Fibroblast of mammary gland (primary cell): ENCODE data around the gene LRP1B.
A peak's percentile ranks its signal among the peaks of the same experiment; 100 is the strongest.

Source experiments
- DNase-seq: peaks from one replicate; pipeline ENCODE4 v3.0.0-alpha.2; 2010; ENCODE audit warnings: low read depth
- H3K4me3 ChIP-seq: 2 replicates; pipeline ENCODE4 v1.5.1; 2011; ENCODE audit warnings: low read depth, mild to moderate bottlenecking, low read length, moderate library complexity; ENCODE audit not compliant: control insufficient read depth
- TF ChIP-seq, protein P1 (sequence below): conservative IDR thresholded peaks from 2 replicates; pipeline ENCODE4 v1.5.1; 2011; ENCODE audit warnings: low read depth, low read length, inconsistent platforms; ENCODE audit not compliant: control insufficient read depth, insufficient read depth

LRP1B gene

DNA sequence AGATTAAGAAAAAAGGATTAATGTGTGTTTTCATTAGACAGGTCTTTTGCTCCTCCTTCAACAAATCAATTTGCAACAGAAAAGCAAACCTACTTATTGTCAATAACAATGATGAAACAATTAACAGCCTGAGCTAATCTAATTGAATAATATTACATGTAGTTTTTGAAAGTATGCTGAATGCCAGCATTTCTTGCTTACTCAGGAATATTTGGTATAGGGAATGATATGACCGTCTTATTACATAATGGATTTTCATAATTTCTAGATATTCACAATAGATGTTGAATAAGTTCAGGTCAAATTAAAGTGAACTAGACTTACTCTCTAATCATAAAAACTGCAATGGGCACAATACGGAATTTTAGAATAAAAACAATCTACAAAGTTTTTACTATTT lies 1856.9 kb downstream of the LRP1B start:
- DNase-seq, result no peak
- no peak overlapping the region for H3K4me3 ChIP-seq
- TF ChIP-seq, protein P1, sequence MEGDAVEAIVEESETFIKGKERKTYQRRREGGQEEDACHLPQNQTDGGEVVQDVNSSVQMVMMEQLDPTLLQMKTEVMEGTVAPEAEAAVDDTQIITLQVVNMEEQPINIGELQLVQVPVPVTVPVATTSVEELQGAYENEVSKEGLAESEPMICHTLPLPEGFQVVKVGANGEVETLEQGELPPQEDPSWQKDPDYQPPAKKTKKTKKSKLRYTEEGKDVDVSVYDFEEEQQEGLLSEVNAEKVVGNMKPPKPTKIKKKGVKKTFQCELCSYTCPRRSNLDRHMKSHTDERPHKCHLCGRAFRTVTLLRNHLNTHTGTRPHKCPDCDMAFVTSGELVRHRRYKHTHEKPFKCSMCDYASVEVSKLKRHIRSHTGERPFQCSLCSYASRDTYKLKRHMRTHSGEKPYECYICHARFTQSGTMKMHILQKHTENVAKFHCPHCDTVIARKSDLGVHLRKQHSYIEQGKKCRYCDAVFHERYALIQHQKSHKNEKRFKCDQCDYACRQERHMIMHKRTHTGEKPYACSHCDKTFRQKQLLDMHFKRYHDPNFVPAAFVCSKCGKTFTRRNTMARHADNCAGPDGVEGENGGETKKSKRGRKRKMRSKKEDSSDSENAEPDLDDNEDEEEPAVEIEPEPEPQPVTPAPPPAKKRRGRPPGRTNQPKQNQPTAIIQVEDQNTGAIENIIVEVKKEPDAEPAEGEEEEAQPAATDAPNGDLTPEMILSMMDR, result no peak

DNA sequence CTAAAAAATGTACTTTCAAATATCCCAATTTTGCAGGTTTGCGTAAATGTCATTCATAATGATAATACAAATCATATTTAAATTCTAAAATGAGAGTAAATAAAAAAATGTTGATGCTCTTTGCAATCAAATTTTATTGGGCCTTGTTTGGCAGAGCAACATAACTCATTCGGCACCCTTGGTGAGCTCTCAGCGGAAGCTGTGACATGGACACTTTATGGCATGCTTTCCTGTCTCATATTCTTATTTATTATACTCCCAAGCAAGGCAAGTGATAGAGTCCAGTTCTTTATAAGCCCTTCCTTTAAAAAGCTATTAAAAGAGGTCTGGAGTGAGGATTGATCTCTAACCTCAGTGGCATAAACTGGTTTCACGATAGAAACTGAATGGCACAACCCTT lies 1857.4 kb downstream of the LRP1B start:
- TF ChIP-seq, protein P1, result no peak
- no peak for DNase-seq
- no peak overlapping the region for H3K4me3 ChIP-seq

DNA sequence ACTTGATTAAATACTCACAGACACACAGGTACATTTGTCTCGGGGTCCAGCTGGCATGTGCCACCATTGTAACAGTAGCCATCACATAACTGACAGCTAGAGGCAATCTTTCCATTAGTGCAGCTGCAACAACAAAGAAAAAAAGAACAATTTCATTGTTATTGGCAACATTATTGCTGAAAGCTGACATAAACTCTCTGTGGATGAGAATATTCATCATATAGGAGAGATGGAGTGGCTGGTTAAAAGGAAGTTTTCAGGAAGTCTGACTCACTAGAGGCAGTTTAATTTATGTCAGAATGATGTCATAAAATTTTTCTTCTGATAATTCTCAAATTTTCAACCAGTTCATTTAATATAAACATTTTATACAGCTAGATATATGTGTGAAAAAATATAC lies 1860.6 kb downstream of the LRP1B start:
- TF ChIP-seq, protein P1, result no peak
- no peak for DNase-seq

DNA sequence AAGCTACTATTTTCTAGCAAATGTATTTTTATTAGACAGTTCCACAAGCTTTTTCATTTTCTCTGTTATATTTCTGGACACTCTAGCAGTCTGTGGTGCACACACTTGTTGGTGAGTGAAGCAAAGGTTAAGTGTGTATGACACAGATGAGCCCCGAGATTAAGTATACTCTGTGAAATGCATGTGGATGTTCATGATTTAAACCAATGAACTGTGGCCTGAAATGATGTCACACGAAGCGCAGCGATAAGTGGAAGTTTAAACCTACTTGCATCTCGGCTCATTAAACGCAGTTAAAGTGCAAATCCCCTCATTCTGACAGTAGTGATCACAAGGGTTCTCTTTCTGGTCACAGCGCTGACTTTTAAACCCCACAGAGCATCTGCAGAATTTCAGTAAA lies 1861.8 kb downstream of the LRP1B start:
- TF ChIP-seq, protein P1, result no peak
- no peak for DNase-seq
- no peak overlapping the region for H3K4me3 ChIP-seq

More for the DNA sequence above, 1860.6 kb downstream of the LRP1B start:
- no peak overlapping the region for H3K4me3 ChIP-seq

DNA sequence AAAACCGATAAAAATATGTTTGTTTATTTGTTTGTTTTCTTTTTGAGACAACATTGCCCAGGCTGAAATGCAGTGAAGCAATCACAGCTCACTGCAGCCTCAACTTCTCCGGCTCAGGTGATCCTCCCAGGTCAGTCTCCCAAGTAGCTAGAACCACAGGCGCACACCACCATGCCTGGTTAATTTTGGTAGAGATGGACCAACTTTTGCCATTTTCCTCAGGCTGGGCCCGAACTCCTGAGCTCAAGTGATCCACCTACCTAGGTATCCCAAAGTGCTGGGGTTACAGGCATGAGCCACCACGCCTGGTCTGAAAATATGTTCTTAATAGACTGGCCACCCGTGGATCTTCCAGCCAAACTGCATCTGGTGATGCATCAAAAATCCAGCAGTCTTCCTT lies 1867.9 kb downstream of the LRP1B start:
- H3K4me3 ChIP-seq, result no peak overlapping the region
- TF ChIP-seq, protein P1, result no peak

DNA sequence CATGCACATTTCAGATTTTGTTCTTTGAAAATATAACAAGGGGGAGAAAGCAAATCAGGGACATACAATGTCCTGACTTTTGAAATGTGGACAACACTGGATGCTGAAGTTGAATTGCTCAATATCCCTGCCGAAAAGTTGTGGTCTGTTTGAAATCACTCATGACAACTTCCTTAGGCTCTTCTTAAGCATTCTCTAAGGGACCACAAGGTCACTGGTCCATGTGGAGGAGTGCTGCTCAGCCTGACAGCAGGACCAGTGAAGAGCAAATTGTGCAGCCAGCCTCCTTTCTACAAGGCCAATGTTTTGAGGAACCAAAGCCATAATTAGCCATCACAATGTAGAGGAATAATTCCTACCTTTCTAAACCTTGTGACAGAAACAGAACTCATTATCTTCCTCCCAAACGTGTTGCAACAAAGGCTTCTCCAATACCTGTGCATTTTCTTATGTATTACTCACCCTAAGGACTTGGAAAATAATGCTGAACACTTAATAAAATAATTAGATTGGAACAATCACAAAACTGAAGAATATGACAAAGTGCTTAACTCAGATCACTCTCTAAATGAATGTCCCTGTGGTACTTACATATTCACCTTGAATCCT lies 1873.0 kb downstream of the LRP1B start:
- TF ChIP-seq, protein P1, result no peak
- DNase-seq, result peak; percentile 16
- H3K4me3 ChIP-seq, result no peak overlapping the region

More for the DNA sequence above, 1867.9 kb downstream of the LRP1B start:
- DNase-seq, result no peak

DNA sequence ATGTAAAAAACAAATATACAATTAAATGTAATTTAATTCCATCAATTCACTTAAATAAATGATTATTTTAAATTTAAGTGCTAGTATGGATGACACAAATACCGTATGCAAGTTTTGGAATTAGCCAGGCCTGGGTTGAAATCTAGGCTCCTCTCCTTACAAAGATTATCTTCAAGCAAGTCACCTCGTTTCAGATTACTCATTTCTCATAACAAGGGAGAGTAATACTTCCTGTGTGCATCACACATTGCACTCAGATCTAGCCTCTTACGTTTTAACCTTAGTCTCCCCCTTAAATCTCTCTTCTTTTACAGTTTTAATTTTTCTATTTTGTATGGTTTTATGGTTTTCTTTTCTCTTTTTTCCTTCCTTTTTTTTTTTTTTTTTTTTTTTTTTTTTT lies 1874.7 kb downstream of the LRP1B start:
- TF ChIP-seq, protein P1, result no peak
- peak; percentile 14 for DNase-seq
- no peak overlapping the region for H3K4me3 ChIP-seq
